Tibial nerve (tissue), 4 donors: ENCODE results near the gene BIRC5.

Experiments
- CTCF ChIP-seq, 5 experiments: fragments of 200-600 bp in 3 of 5; fragments of 450-650 bp in 2 of 5; sonication (generic) in 3 of 5; IDR thresholded peaks; one replicate each; pipeline ENCODE4 v1.5.1; 2016 to 2019; ENCODE audit warnings: antibody characterized with exemption in 5 of 5, mild to moderate bottlenecking in 3 of 5, moderate library complexity in 2 of 5
- EP300 ChIP-seq, 2 donors: sonication (generic); formaldehyde crosslinking; IDR thresholded peaks; one replicate each; pipeline ENCODE4 v1.6.1; 2017; ENCODE audit warnings: antibody characterized with exemption in 2 of 2, mild to moderate bottlenecking in 1 of 2
- POLR2A ChIP-seq, 2 donors: fragments of 450-650 bp; IDR thresholded peaks; one replicate each; pipeline ENCODE4 v1.6.1; 2017; ENCODE audit warnings: antibody characterized with exemption in 2 of 2, mild to moderate bottlenecking in 2 of 2, moderate library complexity in 2 of 2

- TF ChIP-seq POLR2A (IDR thresholded peaks at IDR 0.05) (no peak), CTCF (IDR thresholded peaks at IDR 0.05) (no peak), EP300 (IDR thresholded peaks at IDR 0.05) (no peak)
These were observed 47.6 kb upstream of the BIRC5 start for GRCh38 chr17:78166416-78166815.
